Upper lobe of left lung (tissue), 6 donors: ENCODE results near the gene PLA2G4A. TPM values are rescaled to one million over a fixed set of nuclear protein-coding genes. Genes with fewer than 3 reads are reported as not detected.

Source experiments
- ATAC-seq, 2 donors: fragments of 200-7000 bp; cut with Tn5 transposase; one replicate each; pipeline ENCODE4 v1.9.1; 2022; ENCODE audit warnings: mild to moderate bottlenecking in 2 of 2, moderate library complexity in 2 of 2; ENCODE audit not compliant: low FRiP score in 2 of 2
- DNase-seq, 2 donors: peaks; one replicate each; pipeline ENCODE4 v3.0.0-alpha.2; 2019 to 2020
- H3K27ac ChIP-seq, 4 donors: fragments of 200-600 bp; sonication (generic); one replicate each; pipeline ENCODE4 v1.5.1; 2016 to 2019
- H3K27me3 ChIP-seq, 4 donors: fragments of 200-600 bp; sonication (generic); one replicate each; pipeline ENCODE4 v1.5.1; 2017 to 2019
- H3K36me3 ChIP-seq, 4 donors: fragments of 200-600 bp; sonication (generic); one replicate each; pipeline ENCODE4 v1.5.1; 2016 to 2019
- H3K4me1 ChIP-seq, 4 donors: fragments of 200-600 bp; sonication (generic); one replicate each; pipeline ENCODE4 v1.5.1; 2018 to 2019
- H3K4me3 ChIP-seq, 4 donors: fragments of 200-600 bp; sonication (generic); one replicate each; pipeline ENCODE4 v1.5.1; 2017 to 2019; ENCODE audit warnings: mild to moderate bottlenecking in 2 of 4, moderate library complexity in 1 of 4
- H3K9me3 ChIP-seq, 4 donors: fragments of 200-600 bp; sonication (generic); one replicate each; pipeline ENCODE4 v1.5.1; 2018 to 2019
- CTCF ChIP-seq, 6 experiments: fragments of 450-650 bp in 4 of 6; fragments of 200-600 bp in 2 of 6; sonication (generic) in 2 of 6; IDR thresholded peaks; one replicate each; pipeline ENCODE4 v1.5.1; 2016 to 2019; ENCODE audit warnings: antibody characterized with exemption in 6 of 6
- EP300 ChIP-seq, 4 donors: sonication (generic); formaldehyde crosslinking; IDR thresholded peaks; one replicate each; pipeline ENCODE4 v1.5.1; 2017; ENCODE audit warnings: antibody characterized with exemption in 4 of 4, control low read depth in 2 of 4
- POLR2A ChIP-seq, 4 donors: fragments of 450-650 bp; IDR thresholded peaks; one replicate each; pipeline ENCODE4 v1.5.1; 2016 to 2017; ENCODE audit warnings: antibody characterized with exemption in 4 of 4, mild to moderate bottlenecking in 2 of 4
- POLR2AphosphoS5 ChIP-seq, 2 donors: sonication (generic); formaldehyde crosslinking; IDR thresholded peaks; one replicate each; pipeline ENCODE4 v1.5.1; 2017; ENCODE audit warnings: antibody characterized with exemption in 2 of 2
- WGBS, 2 donors: methylation state at CpG; one replicate each; pipeline ENCODE4 v1.1.5; 2017 to 2018; 5-methylcytosine and 5-hydroxymethylcytosine counted together
- total RNA-seq, 6 donors: library from RNA; depleted of rRNA in 4 of 6; stranded (reverse); fragments of >200 nt in 4 of 6; gene quantifications; one replicate each; pipeline versions ENCODE4 v1.1.0 to v1.2.1, GENCODE V29; 2016 to 2021
- donor health status: DM: no; HTN: no; CAD: no; lungs with moderate emphysema.
- donor health status: DM: no; HTN: yes; CAD: no; lungs with severe emphysema.

PLA2G4A gene
- total RNA-seq, 6 donors from 2014 or later = 2.1 to 11.8 (median 7.5) TPM

DNA sequence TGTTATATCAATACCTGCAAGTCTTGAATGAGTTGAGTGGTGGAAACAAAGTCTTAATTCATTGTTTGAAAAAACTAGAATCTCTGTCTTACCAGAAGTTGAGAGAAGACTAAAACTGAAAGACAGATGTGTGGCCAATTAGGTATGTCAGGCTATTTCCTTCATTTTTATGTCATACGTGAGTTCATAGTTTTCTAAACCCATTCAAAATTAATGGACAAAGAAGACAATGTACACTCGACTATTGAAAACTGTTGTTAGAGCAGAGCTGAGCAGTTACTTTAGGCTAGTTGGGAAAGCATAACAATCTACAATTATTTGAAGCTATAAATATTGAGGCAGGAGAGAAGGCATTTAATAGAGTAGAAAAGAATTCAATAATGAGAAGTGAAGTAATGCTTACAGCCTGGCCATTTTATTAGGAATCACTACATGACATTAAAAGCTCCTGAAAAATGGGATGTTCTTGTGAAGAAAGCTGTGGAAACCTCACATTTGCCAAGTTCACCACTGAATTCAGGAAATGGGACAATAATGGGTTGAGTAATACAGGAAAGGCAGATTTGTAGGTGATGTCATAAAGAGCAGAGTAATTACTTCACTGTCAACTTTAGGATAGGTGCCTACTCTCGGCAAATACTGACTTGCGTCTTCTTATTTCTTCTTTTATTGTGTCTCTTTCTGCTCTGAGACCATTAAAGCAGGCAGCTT is 204.4 kb downstream of the PLA2G4A start:
- no peak for TF ChIP-seq CTCF (IDR thresholded peaks at IDR 0.05)
- TF ChIP-seq POLR2A (IDR thresholded peaks at IDR 0.05) = no peak
- no peak for TF ChIP-seq POLR2AphosphoS5 (IDR thresholded peaks at IDR 0.05)
- TF ChIP-seq EP300 (IDR thresholded peaks at IDR 0.05) = no peak
- DNase-seq = no peak
- no peak overlapping the region for H3K4me3 ChIP-seq
- H3K9me3 ChIP-seq = peaks cover 0 to 10% (median 3%) of the 10 kb centered on the region in 4 donors
- no peaks in the 10 kb centered on the region for H3K36me3 ChIP-seq
- WGBS, 2 donors = 71 to 80% methylated on average over 4 of the region's 4 CpGs
- H3K27me3 ChIP-seq = no peaks in the 10 kb centered on the region
- no peaks in the 10 kb centered on the region for H3K4me1 ChIP-seq
- ATAC-seq = no peak
- H3K27ac ChIP-seq = no peak overlapping the region

- Histone ChIP-seq H3K27ac (no peak overlapping the region), H3K4me3 (no peak overlapping the region), H3K36me3 (no peaks in the 10 kb centered on the region), H3K4me1 (no peaks in the 10 kb centered on the region), H3K9me3 (peaks cover 0 to 4% (median 0%) of the 10 kb centered on the region in 4 donors), H3K27me3 (no peaks in the 10 kb centered on the region)
- TF ChIP-seq POLR2AphosphoS5 (IDR thresholded peaks at IDR 0.05) (no peak), POLR2A (IDR thresholded peaks at IDR 0.05) (no peak), EP300 (IDR thresholded peaks at IDR 0.05) (no peak), CTCF (IDR thresholded peaks at IDR 0.05) (no peak)
- DNase-seq = no peak
- WGBS, 2 donors = 68% methylated on average over 4 of the region's 4 CpGs
- no peak for ATAC-seq
These were observed 205.1 kb downstream of the PLA2G4A start for GRCh38 chr1:187033693-187034390.

- TF ChIP-seq POLR2A (IDR thresholded peaks at IDR 0.05) (no peak), EP300 (IDR thresholded peaks at IDR 0.05) (no peak), POLR2AphosphoS5 (IDR thresholded peaks at IDR 0.05) (no peak), CTCF (IDR thresholded peaks at IDR 0.05) (no peak)
- Histone ChIP-seq H3K4me3 (no peak overlapping the region), H3K9me3 (peaks cover 0 to 3% (median 0%) of the 10 kb centered on the region in 4 donors), H3K4me1 (no peaks in the 10 kb centered on the region), H3K27me3 (no peaks in the 10 kb centered on the region), H3K36me3 (no peaks in the 10 kb centered on the region), H3K27ac (no peak overlapping the region)
- ATAC-seq = no peak
- DNase-seq = no peak
These were observed 205.8 kb downstream of the PLA2G4A start for GRCh38 chr1:187034501-187034900.

GRCh38 chr1:187037973-187038553 is 209.3 kb downstream of the PLA2G4A start:
- H3K4me1 ChIP-seq = no peaks in the 10 kb centered on the region
- WGBS, 2 donors = 67 to 75% methylated on average over 1 of the region's 1 CpG
- no peaks in the 10 kb centered on the region for H3K36me3 ChIP-seq
- H3K27ac ChIP-seq = no peak overlapping the region
- ATAC-seq = no peak
- TF ChIP-seq EP300 (IDR thresholded peaks at IDR 0.05) = no peak
- TF ChIP-seq POLR2A (IDR thresholded peaks at IDR 0.05) = no peak
- TF ChIP-seq CTCF (IDR thresholded peaks at IDR 0.05) = no peak
- TF ChIP-seq POLR2AphosphoS5 (IDR thresholded peaks at IDR 0.05) = no peak
- H3K27me3 ChIP-seq = no peaks in the 10 kb centered on the region
- peaks cover 0 to 3% (median 0%) of the 10 kb centered on the region in 4 donors for H3K9me3 ChIP-seq
- no peak overlapping the region for H3K4me3 ChIP-seq
- no peak for DNase-seq

Other genes starting within 250 kb of the PLA2G4A start
- gene PTGS2, start 148.5 kb upstream of the PLA2G4A start, total RNA-seq = 10 to 100 TPM in 5 of 6 donors, 1 to 10 TPM in 1; 5.3 to 34.3 (median 25.1) TPM